Testis (tissue), 3 donors: ENCODE results near the gene ZNRF3. TPM values are rescaled to one million over a fixed set of nuclear protein-coding genes. Genes with fewer than 3 reads are reported as not detected.
"Not testable (repeated sequence)": the region's sequence is repeated elsewhere in the genome, so short reads cannot be mapped to it uniquely, and the experiment has no call there.

Experiments used
- DNase-seq: peaks from one replicate; pipeline ENCODE4 v3.0.0-alpha.2; 2019
- H3K27ac ChIP-seq, 2 donors: fragments of 200-600 bp; sonication (generic); one replicate each; pipeline ENCODE4 v1.5.1; 2019
- H3K27me3 ChIP-seq: fragments of 200-600 bp; sonication (generic); one replicate; pipeline ENCODE4 v1.5.1; 2019
- H3K36me3 ChIP-seq: fragments of 200-600 bp; sonication (generic); one replicate; pipeline ENCODE4 v1.5.1; 2017; ENCODE audit warnings: low read depth; ENCODE audit errors: missing control alignments
- H3K4me1 ChIP-seq: fragments of 200-600 bp; sonication (generic); one replicate; pipeline ENCODE4 v1.5.1; 2019
- H3K4me3 ChIP-seq, 2 donors: fragments of 200-600 bp; sonication (generic); one replicate each; pipeline ENCODE4 v1.5.1; 2017 to 2019
- H3K9me3 ChIP-seq: fragments of 200-600 bp; sonication (generic); one replicate; pipeline ENCODE4 v1.5.1; 2017
- CTCF ChIP-seq, 3 experiments: fragments of 450-650 bp in 2 of 3; fragments of 200-600 bp in 1 of 3; sonication (generic) in 1 of 3; IDR thresholded peaks; one replicate each; pipeline ENCODE4 v1.5.1; 2016 to 2019; ENCODE audit warnings: antibody characterized with exemption in 3 of 3, mild to moderate bottlenecking in 2 of 3, moderate library complexity in 1 of 3
- POLR2A ChIP-seq: fragments of 450-650 bp; IDR thresholded peaks from one replicate; pipeline ENCODE4 v1.6.1; 2017; ENCODE audit warnings: antibody characterized with exemption, mild to moderate bottlenecking, moderate library complexity
- WGBS, 2 donors: methylation state at CpG; one replicate each; pipeline ENCODE4 v1.1.5; 2018; 5-methylcytosine and 5-hydroxymethylcytosine counted together
- intact Hi-C: fragments of 100-400 bp; cut with DNase I; formaldehyde crosslinking; loops from one replicate; pipeline ENCODE4 v1.15.1; 2023; ENCODE audit warnings: low total_unique reads
- polyA plus RNA-seq: library from polyadenylated mRNA; stranded (reverse); fragments of 350-450 nt; fragmentation: Illumina TruSeq; extraction: RNeasy Lipid Tissue Mini Kit (QIAGEN cat#74804); gene quantifications from one replicate; pipeline ENCODE4 v1.2.3, GENCODE V29; 2014; ENCODE audit warnings: low read depth, low replicate concordance; ENCODE audit not compliant: insufficient read depth
- total RNA-seq, 2 donors: library from RNA; depleted of rRNA; stranded (reverse); fragments of >200 nt; gene quantifications; one replicate each; pipeline ENCODE4 v1.2.3, GENCODE V29; 2016

Gene ZNRF3
- total and polyA plus RNA-seq, 3 donors from 2014 or later = 13.9 to 44.5 (median 32.2) TPM

- TF ChIP-seq POLR2A = no peak
- no peak for TF ChIP-seq CTCF (IDR thresholded peaks at IDR 0.05)
- Histone ChIP-seq H3K4me1 (no peaks in the 10 kb centered on the region), H3K27ac (no peak overlapping the region), H3K36me3 (no peaks in the 10 kb centered on the region), H3K27me3 (no peaks in the 10 kb centered on the region), H3K9me3 (no peaks in the 10 kb centered on the region), H3K4me3 (no peak overlapping the region)
- intact Hi-C loops = no loop called here
- no peak for DNase-seq
- 53 to 57% methylated on average over 9 of the region's 9 CpGs for WGBS, 2 donors
Measured at GRCh38 chr22:29039148-29039547, 155.8 kb downstream of the ZNRF3 start.

DNA sequence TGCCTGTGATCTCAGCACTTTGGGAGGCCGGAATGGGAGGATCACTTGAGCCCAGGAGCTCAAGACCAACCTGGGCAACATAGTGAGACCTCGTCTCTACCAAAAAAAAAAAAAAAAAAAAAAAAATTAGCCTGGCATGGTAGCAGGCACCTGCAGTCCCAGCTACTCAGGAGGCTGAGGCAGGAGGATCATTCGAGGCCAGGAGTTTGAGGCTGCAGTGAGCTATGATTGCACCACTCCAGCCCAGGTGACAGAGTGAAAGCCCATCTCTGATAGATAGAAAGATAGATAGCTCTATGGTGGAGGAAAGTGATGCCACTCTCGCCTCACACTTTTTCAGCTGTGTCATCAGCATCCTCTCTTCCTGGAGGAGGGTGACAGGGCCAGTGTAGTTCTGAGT is 156.3 kb downstream of the ZNRF3 start:
- not testable (repeated sequence) for DNase-seq, H3K9me3 ChIP-seq, H3K27ac ChIP-seq, H3K27me3 ChIP-seq, H3K36me3 ChIP-seq, H3K4me3 ChIP-seq, H3K4me1 ChIP-seq
- WGBS, 2 donors = 92% methylated on average over 3 to 4 of the region's 4 CpGs
- intact Hi-C loops = loop anchor here (10.0 kb wide), 1 partner anchor 185 kb away; no protein-coding TSS in a partner anchor

DNA sequence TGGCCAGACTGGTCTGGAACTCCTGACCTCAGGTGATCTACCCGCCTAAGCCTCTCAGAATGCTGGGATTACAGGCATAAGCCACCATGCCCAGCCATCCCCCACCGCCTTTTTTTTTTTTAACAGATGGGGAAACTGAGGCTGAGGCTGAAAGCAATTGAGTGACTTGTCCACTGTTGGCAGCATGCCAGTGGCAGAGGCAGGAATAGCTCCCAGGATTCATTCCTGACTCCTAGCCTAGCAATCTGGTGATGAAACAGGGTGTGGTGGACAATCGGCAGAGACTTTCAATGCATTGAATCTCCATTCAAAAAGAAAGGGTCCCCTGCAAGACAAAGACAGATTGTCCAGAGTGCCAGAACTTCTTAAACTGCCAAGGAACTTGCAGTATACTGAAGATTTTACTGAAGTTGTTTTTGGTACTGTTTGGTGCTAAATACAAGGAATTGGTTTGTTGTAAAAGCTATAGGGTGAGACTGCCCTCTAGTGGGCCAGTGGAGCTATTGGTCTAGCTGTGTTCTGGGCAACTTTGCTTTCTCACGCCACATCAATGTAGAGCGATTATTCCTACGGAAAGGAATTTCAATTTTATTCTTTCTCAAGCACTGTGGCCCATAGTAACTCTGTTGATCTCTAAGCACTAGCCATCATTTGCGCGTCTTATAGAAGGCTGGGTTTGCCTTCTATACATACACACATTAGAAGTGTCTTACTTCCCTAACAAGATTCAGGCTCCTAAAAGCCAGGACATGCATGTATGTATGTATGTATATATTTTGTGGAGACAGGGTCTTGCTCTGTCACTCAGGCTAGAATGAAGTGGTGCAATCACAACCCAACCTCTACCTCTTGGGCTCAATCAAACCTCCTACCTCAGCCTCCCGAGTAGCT is 157.3 kb downstream of the ZNRF3 start:
- Histone ChIP-seq H3K4me1 (no peaks in the 10 kb centered on the region), H3K27ac (no peak overlapping the region), H3K4me3 (no peak overlapping the region), H3K9me3 (no peaks in the 10 kb centered on the region), H3K27me3 (no peaks in the 10 kb centered on the region), H3K36me3 (no peaks in the 10 kb centered on the region)
- TF ChIP-seq CTCF (IDR thresholded peaks at IDR 0.05) (peak; percentile 84 to 97 (median 94)), POLR2A (no peak)
- DNase-seq = peak; percentile 83
- intact Hi-C loops = loop anchor here (10.0 kb wide), 1 partner anchor 186 kb away; no protein-coding TSS in a partner anchor
- WGBS, 2 donors = 37 to 48% methylated on average over 9 of the region's 9 CpGs

DNA sequence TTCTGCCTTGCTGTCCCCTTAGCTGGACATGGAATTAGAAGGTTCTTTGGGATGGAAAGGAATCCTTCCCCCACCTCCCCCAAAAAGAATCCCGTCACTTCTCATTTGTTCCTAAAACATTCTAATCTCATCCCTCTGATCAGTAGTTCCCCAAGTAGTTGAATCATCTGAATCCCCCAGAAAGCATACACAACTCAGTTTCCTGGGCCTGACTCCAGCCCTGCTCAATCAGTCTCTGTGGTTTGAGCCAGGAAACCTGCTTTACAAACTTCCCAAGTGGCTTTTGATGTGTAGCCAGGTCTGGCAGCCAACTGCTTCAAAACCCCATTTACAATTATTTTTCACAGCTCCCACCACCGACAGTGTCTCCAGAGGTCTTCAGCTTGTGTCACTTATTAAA is 158.0 kb downstream of the ZNRF3 start:
- no peak overlapping the region for H3K4me3 ChIP-seq
- DNase-seq = no peak
- H3K27me3 ChIP-seq = no peaks in the 10 kb centered on the region
- TF ChIP-seq POLR2A = no peak
- no peak for TF ChIP-seq CTCF (IDR thresholded peaks at IDR 0.05)
- intact Hi-C loops = loop anchor here (10.0 kb wide), 1 partner anchor 187 kb away; no protein-coding TSS in a partner anchor
- H3K9me3 ChIP-seq = no peaks in the 10 kb centered on the region
- H3K27ac ChIP-seq = no peak overlapping the region
- 51 to 69% methylated on average over 2 of the region's 2 CpGs for WGBS, 2 donors
- no peaks in the 10 kb centered on the region for H3K4me1 ChIP-seq
- H3K36me3 ChIP-seq = no peaks in the 10 kb centered on the region

DNA sequence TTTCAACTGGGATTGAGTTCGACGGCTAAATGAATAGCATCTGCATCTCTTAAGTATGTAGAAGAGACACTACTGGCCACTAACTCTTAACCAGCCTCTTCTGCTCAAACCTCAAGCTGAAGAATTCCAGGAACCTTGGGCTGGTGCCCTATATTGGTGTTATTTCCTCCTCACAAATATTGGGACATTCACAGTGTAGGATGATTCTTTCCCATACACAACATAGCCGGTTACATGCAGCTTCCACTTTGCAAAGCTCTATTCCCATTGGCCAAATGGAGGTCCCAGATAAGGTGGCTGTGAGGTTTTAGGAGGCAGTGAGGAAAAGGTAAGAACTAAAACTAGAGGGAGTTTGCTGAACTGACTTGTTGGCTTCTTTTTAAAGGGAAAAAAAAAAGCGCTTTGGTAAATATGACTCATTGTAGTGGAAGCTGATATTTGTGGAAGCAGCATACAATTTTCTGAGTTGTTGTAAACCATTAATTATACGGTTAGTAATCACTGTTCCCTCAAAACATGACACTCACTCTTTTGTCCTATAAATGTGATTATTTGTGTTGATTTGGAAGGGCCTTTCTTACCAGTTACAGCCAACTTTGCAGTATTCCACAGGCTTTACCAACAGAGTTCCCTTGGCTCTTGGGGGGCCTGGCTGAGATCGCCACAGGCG is 160.7 kb downstream of the ZNRF3 start:
- Histone ChIP-seq H3K36me3 (no peaks in the 10 kb centered on the region), H3K27ac (no peak overlapping the region), H3K4me1 (no peaks in the 10 kb centered on the region), H3K27me3 (no peaks in the 10 kb centered on the region), H3K9me3 (no peaks in the 10 kb centered on the region), H3K4me3 (no peak overlapping the region)
- DNase-seq = no peak
- 76 to 87% methylated on average over 7 of the region's 7 CpGs for WGBS, 2 donors
- TF ChIP-seq CTCF (IDR thresholded peaks at IDR 0.05) = no peak
- TF ChIP-seq POLR2A = no peak
- intact Hi-C loops = loop anchor here (10.0 kb wide), 1 partner anchor 189 kb away; no protein-coding TSS in a partner anchor
